GM19035 (cell line): Measurements from ENCODE around the gene MAML3.

Experiments
- ATAC-seq: cut with Tn5 transposase; IDR thresholded peaks from one replicate; pipeline ENCODE4 v1.9.1; 2021; ENCODE audit not compliant: unreplicated experiment

MAML3 gene

DNA sequence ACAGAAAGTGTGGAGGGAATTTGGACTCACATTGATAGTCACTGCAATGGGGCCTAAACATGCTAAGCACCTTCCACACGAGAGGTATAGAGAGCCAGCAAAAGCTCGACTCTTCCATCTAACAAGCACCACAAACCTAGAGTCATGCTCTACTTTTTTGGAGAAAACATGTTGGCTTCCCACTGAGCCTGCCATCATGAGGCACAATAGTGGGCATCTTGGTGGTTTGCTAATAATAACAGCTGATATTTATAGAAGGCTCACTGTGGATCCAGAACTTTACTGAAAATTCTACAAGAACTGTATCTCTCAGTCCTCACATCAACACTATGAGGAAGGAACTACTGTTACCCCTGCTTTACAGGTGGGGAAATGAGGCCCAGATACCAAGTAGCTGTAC is 26.6 kb downstream of the MAML3 start:
- no peak for ATAC-seq

DNA sequence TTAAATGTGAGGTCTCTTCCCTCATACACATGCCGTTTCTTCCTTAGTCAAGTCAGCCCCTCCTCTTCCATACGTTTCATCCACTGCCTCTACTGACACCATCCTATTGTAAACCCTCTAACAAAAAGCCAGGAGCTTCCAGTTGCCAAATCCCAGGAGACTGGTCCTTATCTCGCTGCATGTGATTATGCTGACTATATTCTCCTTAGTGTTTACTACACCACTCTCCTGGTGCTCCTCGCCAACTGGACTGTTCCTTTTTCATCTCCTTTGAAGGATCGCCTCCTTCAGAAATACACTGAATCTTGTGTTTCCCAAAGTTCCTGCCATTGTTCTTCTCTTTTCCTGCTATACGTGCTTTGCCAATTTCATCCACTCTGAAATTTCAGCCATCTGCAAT is 27.7 kb downstream of the MAML3 start:
- ATAC-seq, result no peak

DNA sequence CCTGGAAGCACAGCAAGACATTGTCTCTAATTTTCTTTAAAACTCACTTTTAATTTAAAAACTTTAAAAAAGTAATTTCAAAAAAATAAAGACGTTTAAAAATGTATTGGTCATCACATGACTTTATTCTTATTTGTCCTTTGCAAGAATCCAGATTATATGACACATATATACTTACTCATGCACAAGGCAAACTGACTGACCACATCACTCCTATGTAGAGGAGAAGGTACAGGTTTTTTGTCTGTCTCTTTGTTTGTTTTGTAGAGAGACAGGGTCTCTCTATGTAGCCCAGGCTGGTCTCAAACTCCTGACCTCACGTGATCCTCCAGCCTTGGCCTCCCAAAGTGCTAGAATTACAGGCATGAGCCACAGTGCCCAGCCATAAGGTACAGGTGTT is 28.6 kb downstream of the MAML3 start:
- ATAC-seq, result no peak

DNA sequence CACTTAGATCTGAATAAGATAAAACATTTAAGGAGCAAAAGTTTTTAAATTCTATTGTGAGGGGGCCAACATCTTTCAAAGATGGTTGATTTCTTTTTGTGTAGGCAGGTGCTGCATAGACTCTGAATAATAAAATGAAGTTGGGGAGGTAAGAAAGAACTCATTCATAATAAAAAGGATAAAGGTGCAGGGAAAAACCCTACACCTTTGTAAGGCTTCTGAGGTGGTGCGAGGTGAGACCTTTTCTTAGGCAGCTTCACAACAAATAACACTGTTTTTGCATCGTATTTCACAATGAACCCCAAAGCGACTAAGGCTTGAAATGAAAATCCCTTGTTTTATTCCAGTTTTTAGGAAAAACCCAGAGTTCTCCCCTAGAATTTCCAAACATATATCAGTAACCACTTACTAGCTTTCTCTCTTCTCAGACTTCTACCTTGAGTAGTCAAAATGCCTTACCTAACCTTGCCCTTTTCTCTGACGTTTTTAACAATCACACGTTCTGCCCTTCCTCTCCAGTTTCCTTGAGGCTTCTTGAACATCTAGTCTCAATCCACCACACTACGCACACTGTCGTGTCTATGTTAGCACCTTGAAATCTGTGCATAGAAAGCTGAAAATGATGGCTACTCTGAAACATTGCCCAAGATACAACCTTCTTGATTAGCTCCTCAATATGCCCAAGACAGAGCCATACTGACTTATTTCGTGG is 30.2 kb downstream of the MAML3 start:
- ATAC-seq, result no peak

DNA sequence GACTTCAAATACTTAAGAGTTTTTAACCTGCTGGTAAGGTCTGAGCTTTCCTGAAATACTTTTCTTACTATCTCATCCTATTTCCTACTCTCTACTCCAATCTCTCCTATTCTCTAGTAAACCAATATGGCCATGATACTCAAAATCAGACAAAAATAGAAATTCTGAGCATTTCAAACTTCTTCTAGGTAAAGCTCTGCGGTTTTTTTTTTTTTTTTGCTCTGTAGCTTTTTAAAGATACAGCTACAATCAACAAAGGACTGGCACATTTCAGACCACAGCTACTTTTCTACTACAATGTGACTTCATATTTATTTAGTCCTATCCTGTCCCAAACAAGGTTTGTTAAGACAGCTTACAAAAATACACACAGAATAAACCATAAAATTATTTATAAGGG is 31.1 kb downstream of the MAML3 start:
- no peak for ATAC-seq

DNA sequence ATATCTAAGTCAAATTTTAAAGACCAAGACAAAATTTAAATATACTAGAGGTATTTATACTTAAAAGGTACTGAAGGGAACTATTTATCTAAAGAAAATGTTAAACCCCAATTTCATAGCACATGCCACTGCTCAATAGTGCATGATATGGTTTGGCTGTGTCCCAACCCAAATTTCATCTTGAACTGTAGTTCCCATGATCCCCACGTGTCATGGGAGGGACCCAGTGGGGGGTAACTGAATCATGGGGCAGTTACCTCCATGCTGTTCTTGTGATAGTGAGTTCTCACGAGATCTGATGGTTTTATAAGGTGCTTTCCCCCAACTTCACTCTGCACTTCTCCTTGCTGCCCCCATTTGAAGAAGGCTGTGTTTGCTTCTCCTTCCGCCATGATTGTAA is 32.3 kb downstream of the MAML3 start:
- no peak for ATAC-seq

DNA sequence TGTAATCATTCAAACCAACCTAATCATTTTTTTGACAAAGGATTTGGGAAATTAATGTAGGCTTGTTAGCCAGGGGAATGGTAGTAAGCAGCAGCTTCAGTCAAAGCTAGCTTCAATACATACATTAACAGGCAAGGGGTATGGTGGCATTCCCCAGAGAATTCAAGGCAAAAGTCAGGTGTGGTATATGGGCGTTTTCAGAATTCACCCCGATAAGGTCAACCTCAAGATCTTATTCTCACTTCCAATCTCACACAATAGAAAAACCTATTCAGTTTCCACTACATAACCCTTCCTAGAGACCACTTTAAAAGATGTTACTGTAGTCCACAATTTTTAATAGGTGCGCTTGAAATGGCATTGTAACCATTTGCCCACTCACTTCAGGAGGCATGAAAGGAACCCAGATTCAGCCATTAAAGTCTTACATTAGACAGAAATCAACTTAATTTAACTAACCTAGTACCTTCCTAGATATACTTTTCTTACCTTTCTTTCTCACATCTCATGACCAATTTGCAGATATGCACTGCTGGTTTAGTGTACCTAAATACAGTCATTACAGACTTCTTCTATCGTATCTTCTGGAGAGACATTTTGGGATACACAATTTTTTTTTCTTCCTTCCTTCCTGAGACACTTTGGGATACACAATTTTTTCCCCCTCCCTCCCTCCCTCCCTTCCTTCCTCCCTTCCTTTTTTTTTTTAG is 34.9 kb downstream of the MAML3 start:
- no peak for ATAC-seq

DNA sequence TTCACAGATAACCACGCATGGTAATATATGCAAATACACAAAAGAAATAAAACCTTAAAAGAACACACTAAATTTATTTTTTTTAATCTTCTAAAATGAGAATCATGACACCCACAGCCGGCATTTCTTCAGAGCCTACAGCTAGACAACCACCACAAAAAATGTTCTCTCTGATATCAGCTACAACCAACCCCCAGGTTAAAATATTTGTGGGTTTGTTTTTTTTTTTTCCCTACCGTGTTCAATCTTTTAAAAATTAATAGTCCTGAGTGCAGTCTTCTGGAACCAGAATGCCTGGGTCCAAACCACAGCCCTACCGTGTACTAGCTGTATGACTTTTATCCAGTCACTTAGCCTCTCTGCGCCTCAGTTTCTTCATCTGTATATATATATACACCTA is 36.0 kb downstream of the MAML3 start:
- ATAC-seq, result no peak

DNA sequence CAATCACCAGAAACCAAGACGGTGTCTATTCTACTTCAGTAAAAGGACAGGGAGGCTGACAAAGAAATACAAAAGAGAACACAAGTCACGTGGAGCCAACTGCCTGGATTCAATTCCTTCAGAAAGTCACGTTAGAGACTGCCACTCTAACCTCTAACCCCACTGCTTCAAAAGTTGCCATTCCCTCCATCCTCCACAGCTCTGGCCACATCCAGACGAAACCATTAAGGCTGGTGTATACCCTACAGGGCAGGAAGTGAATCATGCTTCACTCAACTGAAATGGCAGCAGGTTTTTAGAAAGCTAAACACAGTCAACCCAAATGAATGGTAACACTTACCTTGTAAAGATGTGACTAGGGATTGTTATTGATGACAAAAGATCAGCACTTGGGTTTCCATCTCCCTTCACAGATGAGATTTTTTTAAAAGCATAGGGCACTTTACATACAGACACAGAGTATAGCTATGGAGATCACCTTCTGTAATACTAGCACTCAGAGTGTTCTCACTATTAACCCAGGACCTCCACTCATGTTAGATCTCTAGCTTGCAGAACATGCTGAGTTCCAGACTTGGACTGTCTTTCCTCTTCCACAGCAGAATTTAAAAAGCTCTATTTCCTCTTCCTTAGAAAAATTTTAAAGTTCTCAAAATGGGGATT is 37.4 kb downstream of the MAML3 start:
- ATAC-seq, result no peak

DNA sequence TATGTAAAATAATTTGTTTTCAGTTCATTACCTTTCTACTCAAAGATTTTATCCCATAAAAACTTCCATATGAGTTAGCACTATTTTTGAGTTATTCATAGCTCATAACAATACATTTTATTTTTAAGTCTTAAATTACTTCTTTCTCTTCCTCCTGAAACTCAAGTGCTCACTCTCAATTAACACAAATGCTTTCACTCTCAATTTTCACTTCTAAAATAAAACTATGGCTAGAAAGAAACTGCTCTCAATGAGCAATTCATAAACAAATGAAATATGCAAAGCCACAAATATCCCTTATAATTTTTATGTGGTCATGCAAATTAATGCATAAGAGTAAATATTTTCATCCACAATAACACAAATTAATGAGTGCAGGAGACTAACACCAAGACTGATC is 38.8 kb downstream of the MAML3 start:
- ATAC-seq, result no peak

DNA sequence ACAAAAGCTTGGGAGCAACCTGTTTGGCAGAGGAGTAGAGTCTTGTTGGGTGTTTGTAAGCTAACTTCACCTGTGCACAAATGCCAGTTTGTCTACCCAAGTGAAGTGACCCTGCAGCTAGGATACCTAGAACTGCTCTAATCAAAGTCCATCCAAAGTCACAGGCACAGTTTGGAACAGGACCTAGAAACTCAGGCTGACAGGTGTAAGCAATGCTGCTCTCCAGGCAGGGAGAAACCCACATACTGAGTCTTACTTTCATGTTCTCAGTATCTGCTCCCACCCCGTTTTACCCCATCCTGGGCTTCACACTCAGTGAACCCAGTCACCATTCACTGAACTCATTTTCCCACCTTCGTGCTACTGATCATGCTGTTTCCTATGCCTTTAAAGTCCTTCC is 40.3 kb downstream of the MAML3 start:
- ATAC-seq, result no peak

DNA sequence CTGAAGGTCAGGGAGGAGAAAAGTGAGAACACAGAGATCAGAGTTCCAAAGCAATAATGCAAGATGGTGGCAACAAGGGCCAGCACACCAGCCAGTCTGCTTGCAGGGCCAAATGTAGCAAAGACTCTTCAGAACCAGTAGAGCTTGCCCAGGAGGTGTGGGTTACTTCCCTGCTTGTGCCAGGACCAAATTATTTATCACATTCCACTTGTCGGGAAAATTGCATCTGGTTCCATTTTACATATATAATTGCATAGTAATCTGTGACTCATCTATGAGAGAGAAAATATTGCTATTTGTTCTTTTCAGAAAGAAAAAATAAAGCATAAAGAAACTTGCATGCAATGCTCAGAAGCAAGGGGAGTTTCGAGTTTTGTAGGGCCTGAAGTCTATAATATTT is 41.4 kb downstream of the MAML3 start:
- no peak for ATAC-seq

DNA sequence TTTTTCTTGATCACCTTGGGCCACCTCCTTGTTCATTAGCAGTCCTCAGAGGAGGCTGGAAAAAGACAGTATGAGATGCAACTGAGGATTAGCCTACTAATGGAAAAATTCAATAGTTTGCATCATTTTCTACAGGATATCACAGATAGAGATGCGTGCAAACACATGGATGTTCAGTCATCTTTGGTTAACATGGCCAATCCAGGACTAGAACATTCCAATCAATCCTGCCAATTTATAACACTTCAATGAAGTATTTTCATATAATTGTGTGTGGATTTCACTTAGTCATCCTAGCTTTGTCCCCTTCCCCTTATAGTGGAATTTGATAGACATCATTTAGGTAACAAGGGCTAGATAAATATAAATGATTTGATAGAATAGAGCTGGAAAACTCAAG is 42.7 kb downstream of the MAML3 start:
- no peak for ATAC-seq

DNA sequence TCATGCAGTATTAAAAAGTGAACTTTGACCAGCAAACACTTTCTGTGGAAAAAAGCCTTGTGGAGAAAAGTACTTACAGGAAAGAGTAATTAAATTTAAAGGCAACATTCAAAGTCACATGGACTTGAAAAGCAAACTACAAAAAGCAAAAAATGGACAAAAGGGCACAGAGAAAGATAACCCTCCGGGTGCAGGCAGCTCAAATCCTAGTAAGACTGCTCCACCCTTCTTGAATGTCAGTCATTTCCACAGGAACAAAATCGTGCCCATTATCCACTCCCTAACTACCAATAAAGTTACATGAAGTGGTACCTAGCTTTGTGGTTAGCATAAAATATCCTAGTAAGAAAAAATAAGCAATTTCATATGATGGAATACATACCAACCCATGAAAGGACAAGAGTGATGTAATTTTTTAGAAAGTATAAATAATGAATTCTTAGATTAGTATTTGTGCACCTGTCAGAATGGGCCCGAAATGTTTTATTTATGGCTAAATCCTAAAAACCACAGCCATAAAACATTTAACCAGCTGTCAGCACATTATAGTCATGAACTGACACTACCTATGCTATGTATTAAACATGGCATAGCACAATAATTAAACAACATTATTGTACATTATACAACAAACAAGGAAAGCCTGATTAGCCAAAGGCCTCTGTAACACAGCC is 43.3 kb downstream of the MAML3 start:
- no peak for ATAC-seq

DNA sequence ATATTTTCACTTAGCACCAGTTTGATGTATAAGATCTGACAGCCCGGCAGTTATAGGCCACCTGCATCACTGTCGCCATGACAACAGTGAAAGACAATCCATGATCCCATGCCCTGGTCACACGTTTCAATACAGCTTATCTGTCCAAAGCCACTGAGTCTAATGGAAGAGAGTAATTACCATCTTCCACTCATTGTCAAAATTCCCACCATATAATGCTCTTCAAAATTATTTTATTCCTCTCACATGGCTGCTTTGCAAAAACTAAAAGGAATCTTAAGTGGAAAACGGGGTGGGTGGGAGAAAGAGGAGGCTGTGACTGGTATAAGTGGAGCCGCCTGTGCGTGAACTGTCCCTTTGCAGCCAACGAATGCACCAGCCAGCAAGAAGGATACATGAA is 44.2 kb downstream of the MAML3 start:
- no peak for ATAC-seq

DNA sequence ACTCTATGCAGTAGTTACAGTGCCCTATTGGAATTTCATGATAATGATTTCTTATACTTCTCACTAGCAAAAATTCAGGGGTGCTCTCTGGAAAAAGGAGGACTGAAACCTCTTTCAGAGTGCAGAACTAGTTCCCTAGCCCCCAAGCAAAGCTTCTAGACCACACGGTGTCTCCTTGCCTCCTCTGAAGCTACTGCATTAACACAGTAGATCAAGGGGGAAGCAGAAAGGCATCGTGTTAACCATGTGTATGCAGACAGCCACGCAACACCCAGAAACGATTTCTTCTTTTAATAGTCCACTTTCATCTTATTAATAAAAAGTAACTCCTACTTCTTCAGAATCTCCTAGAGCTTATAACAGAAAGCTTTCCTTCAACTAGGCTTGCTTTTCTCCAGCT is 44.7 kb downstream of the MAML3 start:
- no peak for ATAC-seq

DNA sequence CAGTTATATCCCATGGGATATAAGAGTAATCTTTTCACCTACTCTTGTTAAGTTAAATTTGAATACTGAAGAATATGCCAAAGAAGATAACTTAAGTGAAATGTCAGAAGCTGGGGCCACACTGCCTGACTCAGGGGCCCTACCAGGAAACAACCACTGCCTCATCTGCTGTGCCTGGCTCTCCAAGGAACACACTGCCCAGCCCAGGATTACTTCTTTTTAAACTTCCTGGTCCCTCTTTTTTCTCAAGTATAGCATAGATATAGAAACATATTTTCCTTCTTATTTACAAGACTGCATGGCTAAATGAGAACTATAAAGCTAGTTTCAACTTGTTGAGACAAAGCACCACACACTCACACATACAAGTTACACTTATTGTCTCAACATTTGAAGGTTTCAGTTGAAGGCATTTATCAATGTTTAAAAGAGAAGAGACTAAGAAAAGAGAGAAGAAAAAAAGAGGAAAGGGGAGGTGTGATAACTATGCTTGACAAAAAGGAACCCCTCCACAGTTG is 45.2 kb downstream of the MAML3 start:
- no peak for ATAC-seq

DNA sequence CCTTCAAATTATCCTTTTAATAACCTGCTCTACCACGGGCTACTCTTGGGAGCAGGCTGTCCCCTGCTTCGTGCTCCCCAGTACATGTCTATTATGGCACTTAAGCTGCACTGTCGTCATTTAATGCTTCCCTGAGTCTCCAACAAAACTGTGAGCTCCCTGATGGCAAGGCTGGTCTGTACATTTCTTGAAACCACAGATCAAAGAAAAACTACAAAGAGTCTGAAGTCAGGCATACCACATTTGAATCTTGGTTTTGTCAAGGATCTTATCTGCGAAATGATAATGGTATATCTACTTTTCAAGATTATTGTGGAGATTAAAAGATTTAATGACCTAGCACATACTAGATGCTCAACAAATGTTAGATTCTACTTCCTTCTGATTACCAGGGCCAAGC is 45.7 kb downstream of the MAML3 start:
- ATAC-seq, result no peak

DNA sequence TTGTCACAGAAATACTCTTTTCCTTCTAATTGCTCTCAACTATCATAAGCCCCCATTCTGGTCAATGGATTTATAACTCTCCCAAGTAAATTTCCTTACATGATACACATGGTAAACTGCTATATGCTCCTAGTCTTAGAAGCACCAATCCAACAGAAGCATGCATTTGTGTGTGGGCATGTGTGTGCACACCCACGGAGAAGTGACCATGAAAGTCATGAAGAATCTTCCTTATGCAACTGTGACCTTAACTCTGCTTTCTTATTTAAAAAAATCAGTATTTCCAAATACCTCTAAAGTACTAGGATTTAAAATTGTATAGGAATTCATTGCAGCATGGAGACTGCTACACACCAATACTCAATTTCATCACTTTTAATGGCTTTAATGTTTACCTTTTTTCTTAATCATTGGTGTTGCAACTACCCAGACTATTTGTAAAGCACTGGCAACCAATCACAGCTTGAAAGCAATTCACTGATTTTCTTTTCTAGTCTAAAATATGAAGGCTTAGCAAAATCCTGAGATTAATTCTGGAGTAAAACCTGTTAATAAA is 47.6 kb downstream of the MAML3 start:
- ATAC-seq, result no peak

DNA sequence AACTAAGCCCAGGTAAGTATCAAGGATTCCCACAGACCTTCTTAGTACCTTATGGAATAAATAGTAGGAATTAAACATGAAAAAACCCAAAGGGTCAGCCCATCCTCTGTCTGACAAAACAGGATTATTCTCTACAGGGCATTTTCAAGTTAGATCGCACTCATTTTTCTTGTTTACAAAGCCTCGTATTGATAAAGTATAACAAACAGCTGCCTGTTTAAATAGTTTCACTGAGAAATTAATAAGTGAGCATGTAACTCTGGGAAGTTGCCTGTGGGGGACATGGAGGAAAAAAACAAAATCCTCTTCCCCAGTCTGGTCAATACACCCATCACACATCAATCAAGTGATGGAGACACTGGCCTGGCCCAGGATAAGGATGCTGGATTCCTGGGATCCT is 48.5 kb downstream of the MAML3 start:
- ATAC-seq, result no peak

DNA sequence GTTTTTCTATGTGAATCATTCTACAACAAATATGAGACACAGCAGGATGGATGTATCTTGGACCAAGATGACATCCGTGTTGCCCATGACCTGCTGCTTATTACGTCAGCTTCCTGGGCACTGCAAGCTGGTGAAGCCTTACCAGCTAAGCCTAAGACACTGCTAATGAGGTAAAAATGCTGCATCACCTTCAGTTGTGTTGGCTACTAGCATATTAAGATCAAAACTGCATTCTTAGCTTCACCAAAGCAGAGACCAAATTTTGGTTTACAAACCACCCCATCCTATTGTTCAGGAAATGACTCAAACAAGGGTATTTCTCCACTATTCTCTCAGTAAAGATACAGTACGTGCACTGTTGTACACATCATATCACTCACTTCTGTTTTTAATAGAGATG is 50.3 kb downstream of the MAML3 start:
- peak; percentile 68 for ATAC-seq
